GM19395 (cell line): Measurements from ENCODE around the gene HLA-DPA1.
A peak's percentile ranks its signal among the peaks of the same experiment; 100 is the strongest.

ENCODE experiments used
- ATAC-seq: cut with Tn5 transposase; IDR thresholded peaks from one replicate; pipeline ENCODE4 v1.9.1; 2021; ENCODE audit warnings: mild to moderate bottlenecking, moderate library complexity; ENCODE audit not compliant: unreplicated experiment

Gene HLA-DPA1

GRCh38 chr6:33088931-33089620 lies 15.6 kb upstream of the HLA-DPA1 start:
- ATAC-seq: no peak

GRCh38 chr6:33088258-33088930 lies 14.9 kb upstream of the HLA-DPA1 start:
- ATAC-seq: no peak

GRCh38 chr6:33085627-33086026 lies 12.2 kb upstream of the HLA-DPA1 start:
- ATAC-seq: no peak

DNA sequence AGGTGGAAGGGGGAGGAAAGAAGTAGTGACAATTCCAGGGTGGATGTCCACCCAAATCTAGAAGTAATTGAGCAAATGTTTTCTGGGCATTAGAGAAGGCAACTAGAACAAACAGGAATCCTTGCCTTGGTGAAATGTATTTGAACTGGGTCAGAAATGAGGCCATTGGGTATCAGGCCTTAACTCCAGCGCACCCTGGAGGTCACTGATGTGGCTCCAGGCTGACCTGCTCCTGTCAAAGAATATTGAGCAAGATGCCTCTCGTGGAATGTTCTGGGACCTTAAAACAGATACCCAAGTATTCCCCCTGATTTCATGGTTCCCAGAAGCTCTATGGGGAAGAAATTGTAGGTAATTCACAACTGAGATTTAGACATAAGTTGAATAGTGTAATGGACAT lies 9.3 kb upstream of the HLA-DPA1 start:
- ATAC-seq: no peak

- ATAC-seq: no peak
Observed at GRCh38 chr6:33081098-33081824, 7.8 kb upstream of the HLA-DPA1 start.

GRCh38 chr6:33080127-33081089 lies 7.0 kb upstream of the HLA-DPA1 start:
- no peak for ATAC-seq

DNA sequence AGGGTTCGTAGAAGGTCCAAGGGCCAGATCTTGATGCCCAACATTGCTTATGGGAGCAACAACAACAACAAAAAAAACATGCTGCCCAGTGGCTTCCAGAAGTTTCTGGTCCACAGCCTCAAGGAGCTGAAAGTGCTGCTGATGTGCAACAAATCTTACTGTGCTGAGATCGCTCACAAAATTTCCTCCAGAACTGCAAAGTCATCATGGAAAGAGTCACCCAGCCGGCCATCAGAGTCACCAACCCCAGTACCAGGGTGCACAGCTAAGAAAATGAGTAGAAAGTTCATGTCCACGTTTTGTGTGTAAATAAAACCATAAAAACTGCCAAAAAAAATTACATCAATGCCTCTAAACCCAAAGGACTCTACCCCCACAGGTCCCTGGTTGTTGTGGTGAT lies 6.1 kb upstream of the HLA-DPA1 start:
- no peak for ATAC-seq

GRCh38 chr6:33078919-33079521 lies 5.6 kb upstream of the HLA-DPA1 start:
- no peak for ATAC-seq

DNA sequence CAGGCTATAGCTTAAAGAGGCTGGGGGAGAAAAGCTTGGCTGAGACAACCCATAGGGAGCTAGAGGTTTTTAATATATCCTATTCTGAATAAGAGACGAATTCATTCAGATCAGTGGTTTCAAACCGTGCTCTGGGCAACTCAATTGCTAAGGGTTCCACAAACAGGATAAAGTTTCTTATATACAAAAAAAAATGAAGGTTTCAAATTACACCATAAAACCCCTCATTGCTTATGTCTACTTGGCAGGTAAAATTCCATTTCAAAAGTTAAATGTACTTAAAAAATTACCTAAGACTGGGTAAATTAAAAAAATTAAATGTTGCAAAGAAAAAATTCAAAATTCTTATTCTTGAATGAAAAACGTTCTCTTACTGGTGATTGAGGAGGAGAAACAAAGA lies 5.0 kb upstream of the HLA-DPA1 start:
- no peak for ATAC-seq

DNA sequence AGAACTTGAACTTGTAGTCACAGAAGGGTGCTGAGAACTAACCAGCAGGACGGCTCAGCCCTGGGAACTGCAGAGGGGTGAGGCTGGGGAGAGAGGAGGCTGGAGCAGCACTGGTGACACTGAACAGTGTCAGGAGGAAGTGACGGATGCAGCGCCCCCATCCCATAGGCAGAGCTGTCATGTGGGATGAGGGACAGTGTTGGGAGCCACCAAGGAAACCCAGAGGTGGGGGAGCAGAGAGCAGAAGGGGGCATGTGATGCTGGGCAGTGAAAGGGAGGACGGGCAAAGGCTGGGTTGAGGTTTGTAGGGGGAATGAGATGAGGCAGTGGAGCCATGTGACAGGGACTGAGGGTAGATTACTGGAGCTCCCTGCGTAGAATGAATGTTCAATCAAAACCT lies 4.5 kb upstream of the HLA-DPA1 start:
- ATAC-seq: no peak

GRCh38 chr6:33076406-33076934 lies 3.0 kb upstream of the HLA-DPA1 start:
- ATAC-seq: no peak

DNA sequence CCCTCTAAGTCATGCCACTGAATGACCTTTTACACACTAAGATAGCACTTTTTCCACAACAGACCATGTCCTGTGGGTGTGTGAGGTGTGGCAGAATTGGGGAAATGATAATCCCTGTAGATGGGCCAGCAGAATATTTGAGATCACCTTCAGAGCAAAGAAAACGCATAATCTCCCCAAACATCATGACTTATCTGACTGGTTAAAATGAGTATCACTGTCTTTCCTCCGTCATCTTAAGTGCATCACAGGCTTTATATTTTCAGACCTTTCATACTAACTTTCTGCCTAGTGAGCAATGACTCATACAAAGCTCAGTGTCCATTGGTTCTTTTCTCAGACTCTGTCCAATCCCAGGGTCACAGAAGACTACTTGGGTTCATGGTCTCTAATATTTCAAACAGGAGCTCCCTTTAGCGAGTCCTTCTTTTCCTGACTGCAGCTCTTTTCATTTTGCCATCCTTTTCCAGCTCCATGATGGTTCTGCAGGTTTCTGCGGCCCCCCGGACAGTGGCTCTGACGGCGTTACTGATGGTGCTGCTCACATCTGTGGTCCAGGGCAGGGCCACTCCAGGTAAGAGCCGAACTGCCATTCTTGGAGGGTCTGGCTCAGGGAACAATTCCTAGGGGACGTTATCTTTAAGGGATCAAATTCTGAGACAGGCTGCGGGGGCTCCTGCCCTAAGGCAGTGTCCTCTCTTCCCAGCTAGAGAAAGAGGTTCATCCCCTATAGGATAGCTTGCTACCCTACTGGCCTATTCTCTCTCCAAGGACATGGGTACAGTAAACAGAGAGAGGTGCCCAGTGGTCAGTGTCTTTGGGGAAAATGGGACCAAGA lies 2.3 kb upstream of the HLA-DPA1 start, which contains the start of gene HLA-DPB1:
HLA-DPB1 (plus strand) TSS at position 423 of the 838 bp plus-strand sequence; CDS start at position 475, 52 bp downstream.
- ATAC-seq: peak; percentile 78

DNA sequence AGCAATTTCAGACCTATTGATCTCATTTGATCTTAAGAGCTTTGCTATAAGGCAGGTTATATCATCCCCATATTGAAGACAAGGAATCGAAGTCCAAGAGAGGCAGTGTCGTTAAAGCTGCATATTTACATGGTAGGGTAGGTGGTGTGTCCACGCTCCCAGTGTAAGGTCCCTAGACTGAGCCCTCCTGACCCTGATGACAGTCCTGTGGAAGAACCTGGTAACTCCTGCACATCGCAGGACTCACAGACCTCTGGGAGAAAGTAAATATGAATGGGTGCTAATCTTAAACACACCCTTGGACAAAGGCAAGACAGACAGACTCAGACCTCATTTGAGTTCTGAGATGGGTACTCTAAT lies 1.7 kb upstream of the HLA-DPA1 start:
- ATAC-seq: peak; percentile 3

DNA sequence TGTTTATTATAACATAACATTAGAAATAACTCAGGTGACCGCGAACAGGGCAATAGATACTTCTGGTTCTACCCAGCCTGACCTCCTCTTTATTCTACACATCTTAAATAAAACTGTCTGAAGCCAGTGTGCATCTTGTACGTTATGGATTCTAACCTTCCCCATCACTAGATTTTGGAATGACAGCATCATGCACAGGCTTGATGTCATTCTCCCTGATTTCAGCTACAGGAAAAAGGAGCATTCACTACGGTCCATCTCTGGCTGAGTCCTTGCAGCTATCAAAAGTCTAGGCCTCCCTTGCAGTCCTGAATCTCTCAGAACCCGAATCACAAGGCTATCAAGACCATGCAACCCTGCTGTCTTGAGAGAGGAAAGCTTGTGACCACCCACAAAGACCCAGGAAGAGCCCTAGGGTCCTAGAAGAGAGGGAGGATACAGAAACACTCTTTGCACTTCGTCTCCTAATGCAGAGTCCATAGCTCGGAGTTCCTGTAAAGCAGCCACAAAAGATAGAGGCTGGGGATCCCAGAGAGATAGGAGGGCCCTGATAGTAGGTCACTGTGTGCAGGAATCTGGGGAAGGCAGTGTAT lies 845 bp downstream of the HLA-DPA1 start:
- ATAC-seq: no peak

DNA sequence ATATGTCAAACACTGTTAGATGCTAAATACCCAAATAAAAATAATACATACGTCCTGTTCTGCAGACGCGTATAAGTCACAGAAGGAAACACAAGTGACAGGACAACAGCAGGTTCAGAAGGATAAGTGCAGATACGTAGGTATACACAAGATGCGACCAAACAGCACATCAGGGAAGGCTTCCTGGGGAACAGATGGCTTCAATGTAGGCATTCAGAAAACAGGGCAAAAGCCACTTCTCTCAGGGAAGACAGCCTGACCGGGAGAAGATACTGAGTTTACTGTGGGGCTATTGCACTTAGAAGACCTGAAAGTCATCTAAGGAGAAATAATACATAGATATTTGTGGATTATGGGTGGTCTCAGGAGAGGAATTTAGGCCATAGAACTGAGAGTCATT lies 1.9 kb downstream of the HLA-DPA1 start:
- ATAC-seq: no peak

- no peak for ATAC-seq
Observed at GRCh38 chr6:33070909-33071308, 2.5 kb downstream of the HLA-DPA1 start.

GRCh38 chr6:33069021-33069738 lies 4.3 kb downstream of the HLA-DPA1 start:
- ATAC-seq: no peak

GRCh38 chr6:33066917-33067521 lies 6.4 kb downstream of the HLA-DPA1 start:
- ATAC-seq: no peak
